Loucy (cell line): Measurements from ENCODE around the gene ISOC1.
A peak's percentile ranks its signal among the peaks of the same experiment; 100 is the strongest.

Experiments
- H2AFZ ChIP-seq: fragments of 200-600 bp; sonication (generic); 2 replicates; pipeline ENCODE4 v1.6.0; 2016; ENCODE audit warnings: antibody characterized with exemption, mild to moderate bottlenecking, low read length, moderate library complexity
- H3F3A ChIP-seq: fragments of 200-600 bp; 2 replicates; pipeline ENCODE4 v1.6.0; 2016; ENCODE audit warnings: antibody characterized with exemption, low read depth, mild to moderate bottlenecking
- H3K27me3 ChIP-seq: fragments of 200-600 bp; sonication (generic); 2 replicates; pipeline ENCODE4 v1.6.1; 2014; ENCODE audit warnings: low read length, mild to moderate bottlenecking; ENCODE audit not compliant: insufficient read depth, poor library complexity, severe bottlenecking
- H3K36me3 ChIP-seq: fragments of 200-600 bp; sonication (generic); 2 replicates; pipeline ENCODE4 v1.6.1; 2016; ENCODE audit warnings: low read length; ENCODE audit not compliant: insufficient read depth
- H3K4me1 ChIP-seq: fragments of 200-600 bp; sonication (generic); 2 replicates; pipeline ENCODE4 v1.5.1; 2014; ENCODE audit warnings: low read length, mild to moderate bottlenecking; ENCODE audit not compliant: insufficient read depth, poor library complexity, severe bottlenecking
- H3K4me2 ChIP-seq: fragments of 200-600 bp; sonication (generic); 2 replicates; pipeline ENCODE4 v1.6.0; 2014; ENCODE audit warnings: antibody characterized with exemption, low read length, low read depth, mild to moderate bottlenecking; ENCODE audit not compliant: poor library complexity, severe bottlenecking
- H3K4me3 ChIP-seq: fragments of 200-600 bp; sonication (generic); 2 replicates; pipeline ENCODE4 v1.5.1; 2014; ENCODE audit warnings: low read length, mild to moderate bottlenecking, mixed read lengths; ENCODE audit not compliant: poor library complexity, severe bottlenecking
- H3K79me2 ChIP-seq: fragments of 200-600 bp; sonication (generic); 2 replicates; pipeline ENCODE4 v1.6.1; 2014; ENCODE audit warnings: low read length; ENCODE audit not compliant: insufficient read depth
- H3K9ac ChIP-seq: fragments of 200-600 bp; sonication (generic); 2 replicates; pipeline ENCODE4 v1.6.0; 2014; ENCODE audit warnings: mild to moderate bottlenecking, low read depth, low read length, moderate library complexity; ENCODE audit not compliant: poor library complexity, severe bottlenecking
- H3K9me2 ChIP-seq: fragments of 200-600 bp; sonication (generic); replicated peaks from 2 replicates; pipeline ENCODE4 v1.6.1; 2016; ENCODE audit warnings: low read depth, low read length, mixed read lengths
- H3K9me3 ChIP-seq: fragments of 200-600 bp; sonication (generic); 2 replicates; pipeline ENCODE4 v1.6.1; 2014; ENCODE audit warnings: mild to moderate bottlenecking, antibody characterized with exemption, low read length, low read depth; ENCODE audit not compliant: insufficient read depth
- H4K20me1 ChIP-seq: fragments of 200-600 bp; sonication (generic); 2 replicates; pipeline ENCODE4 v1.6.0; 2014; ENCODE audit warnings: antibody characterized with exemption, low read length, mild to moderate bottlenecking; ENCODE audit not compliant: insufficient read depth, poor library complexity, severe bottlenecking
- CTCF ChIP-seq: fragments of 200-600 bp; sonication (generic); conservative IDR thresholded peaks from 2 replicates; pipeline ENCODE4 v1.5.1; 2014; ENCODE audit warnings: mild to moderate bottlenecking, antibody characterized with exemption, low read length
- EZH2phosphoT487 ChIP-seq: fragments of 200-600 bp; IDR thresholded peaks from 2 replicates; pipeline ENCODE4 v1.6.1; 2018; ENCODE audit warnings: antibody characterized with exemption, mild to moderate bottlenecking, moderate library complexity, borderline replicate concordance

ISOC1 gene

GRCh38 chr5:129133553-129133952 is 39.0 kb downstream of the ISOC1 start:
- Histone ChIP-seq H3K27me3 (no peaks in the 10 kb centered on the region), H3K9me2 (no peaks in the 10 kb centered on the region), H2AFZ (no peak overlapping the region), H3K4me2 (no peak overlapping the region), H3K4me3 (no peak overlapping the region), H4K20me1 (no peaks in the 10 kb centered on the region), H3K9me3 (no peaks in the 10 kb centered on the region), H3K79me2 (no peaks in the 10 kb centered on the region), H3K4me1 (no peaks in the 10 kb centered on the region), H3K9ac (no peak overlapping the region), H3K36me3 (no peaks in the 10 kb centered on the region), H3F3A (no peaks in the 10 kb centered on the region)
- no peak for TF ChIP-seq CTCF
- no peak for TF ChIP-seq EZH2phosphoT487

GRCh38 chr5:129135633-129136032 is 41.1 kb downstream of the ISOC1 start:
- Histone ChIP-seq H3F3A (no peaks in the 10 kb centered on the region), H3K4me2 (no peak overlapping the region), H2AFZ (no peak overlapping the region), H3K79me2 (no peaks in the 10 kb centered on the region), H3K9ac (no peak overlapping the region), H3K9me3 (no peaks in the 10 kb centered on the region), H3K4me3 (no peak overlapping the region), H3K4me1 (no peaks in the 10 kb centered on the region), H3K27me3 (no peaks in the 10 kb centered on the region), H3K36me3 (no peaks in the 10 kb centered on the region), H3K9me2 (no peaks in the 10 kb centered on the region), H4K20me1 (no peaks in the 10 kb centered on the region)
- no peak for TF ChIP-seq EZH2phosphoT487
- TF ChIP-seq CTCF = peak; percentile 39

- H4K20me1 ChIP-seq = no peaks in the 10 kb centered on the region
- no peak overlapping the region for H3K4me3 ChIP-seq
- H3K27me3 ChIP-seq = no peaks in the 10 kb centered on the region
- TF ChIP-seq CTCF (no peak), EZH2phosphoT487 (no peak)
- H2AFZ ChIP-seq = no peak overlapping the region
- H3K4me1 ChIP-seq = peaks cover 5% of the 10 kb centered on the region
- no peaks in the 10 kb centered on the region for H3K9me3 ChIP-seq
- no peaks in the 10 kb centered on the region for H3K36me3 ChIP-seq
- no peak overlapping the region for H3K9ac ChIP-seq
- H3K9me2 ChIP-seq = no peaks in the 10 kb centered on the region
- no peaks in the 10 kb centered on the region for H3K79me2 ChIP-seq
- no peaks in the 10 kb centered on the region for H3F3A ChIP-seq
- H3K4me2 ChIP-seq = no peak overlapping the region
Measured at GRCh38 chr5:129137637-129138036, 43.1 kb downstream of the ISOC1 start.
